Measurements from ENCODE around the gene IL17RE.

Gene IL17RE

DNA sequence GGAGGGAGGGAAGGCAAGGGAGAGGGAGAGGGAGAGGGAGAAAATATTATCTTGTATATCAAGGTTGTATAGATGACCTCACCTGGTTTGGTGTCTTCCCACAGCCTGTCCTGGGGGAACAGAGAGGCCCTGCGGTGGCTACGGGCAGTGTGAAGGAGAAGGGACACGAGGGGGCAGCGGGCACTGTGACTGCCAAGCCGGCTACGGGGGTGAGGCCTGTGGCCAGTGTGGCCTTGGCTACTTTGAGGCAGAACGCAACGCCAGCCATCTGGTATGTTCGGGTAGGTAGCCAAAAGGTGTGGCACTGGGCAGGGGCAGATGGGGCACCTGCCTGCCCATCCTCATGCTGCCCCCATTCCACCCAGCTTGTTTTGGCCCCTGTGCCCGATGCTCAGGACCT is 38.1 kb downstream of the IL17RE start:
- no peak overlapping the region for H3K9ac ChIP-seq (ENCODE audit: insufficient read length)
- DNase-seq (ENCODE audit: low read depth, low spot score), result no peak
- TF ChIP-seq EZH2 (IDR thresholded peaks at IDR 0.05) (no peak), FOXP2 (optimal IDR thresholded peaks at IDR 0.05; ENCODE audit: control extremely low read depth, extremely low read length, insufficient read depth) (no peak)
- H3K9me3 ChIP-seq (ENCODE audit: low read depth, low read length), result no peaks in the 10 kb centered on the region
- no peak overlapping the region for H3K27ac ChIP-seq
- H3K36me3 ChIP-seq (ENCODE audit: insufficient read depth, low read length), result no peaks in the 10 kb centered on the region
- H3K4me3 ChIP-seq, result no peak overlapping the region

- H3K9me3 ChIP-seq (ENCODE audit: low read depth, low read length), result no peaks in the 10 kb centered on the region
- no peaks in the 10 kb centered on the region for H3K36me3 ChIP-seq (ENCODE audit: insufficient read depth, low read length)
- TF ChIP-seq POLR2AphosphoS5 (IDR thresholded peaks at IDR 0.05; ENCODE audit: borderline replicate concordance, low read depth, low read length) (no peak), EZH2 (IDR thresholded peaks at IDR 0.05) (no peak), FOXP2 (optimal IDR thresholded peaks at IDR 0.05; ENCODE audit: control extremely low read depth, extremely low read length, insufficient read depth) (no peak)
- DNase-seq (ENCODE audit: low read depth, low spot score), result no peak
- no peak overlapping the region for H3K4me3 ChIP-seq
- no peak overlapping the region for H3K9ac ChIP-seq (ENCODE audit: insufficient read length)
- no peak overlapping the region for H3K27ac ChIP-seq
Measured at GRCh38 chr3:9942164-9942563, 39.5 kb downstream of the IL17RE start.

GRCh38 chr3:9942934-9943690 is 40.5 kb downstream of the IL17RE start:
- H3K9ac ChIP-seq (ENCODE audit: insufficient read length), result no peak overlapping the region
- no peak overlapping the region for H3K27ac ChIP-seq
- no peaks in the 10 kb centered on the region for H3K9me3 ChIP-seq (ENCODE audit: low read depth, low read length)
- TF ChIP-seq POLR2AphosphoS5 (IDR thresholded peaks at IDR 0.05; ENCODE audit: borderline replicate concordance, low read depth, low read length) (no peak), EZH2 (IDR thresholded peaks at IDR 0.05) (no peak), FOXP2 (optimal IDR thresholded peaks at IDR 0.05; ENCODE audit: control extremely low read depth, extremely low read length, insufficient read depth) (no peak)
- no peak overlapping the region for H3K4me3 ChIP-seq
- DNase-seq (ENCODE audit: low read depth, low spot score), result no peak
- H3K36me3 ChIP-seq (ENCODE audit: insufficient read depth, low read length), result no peaks in the 10 kb centered on the region

DNA sequence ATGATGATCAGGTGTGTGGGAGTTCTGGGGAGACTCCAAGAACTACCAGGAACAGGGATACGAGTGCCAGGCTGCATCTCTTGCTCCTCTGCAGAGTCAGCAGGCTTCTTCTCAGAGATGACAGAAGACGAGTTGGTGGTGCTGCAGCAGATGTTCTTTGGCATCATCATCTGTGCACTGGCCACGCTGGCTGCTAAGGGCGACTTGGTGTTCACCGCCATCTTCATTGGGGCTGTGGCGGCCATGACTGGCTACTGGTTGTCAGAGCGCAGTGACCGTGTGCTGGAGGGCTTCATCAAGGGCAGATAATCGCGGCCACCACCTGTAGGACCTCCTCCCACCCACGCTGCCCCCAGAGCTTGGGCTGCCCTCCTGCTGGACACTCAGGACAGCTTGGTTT is 41.6 kb downstream of the IL17RE start:
- TF ChIP-seq POLR2AphosphoS5 (IDR thresholded peaks at IDR 0.05; ENCODE audit: borderline replicate concordance, low read depth, low read length), result no peak
- TF ChIP-seq EZH2 (IDR thresholded peaks at IDR 0.05), result no peak
- TF ChIP-seq FOXP2 (optimal IDR thresholded peaks at IDR 0.05; ENCODE audit: control extremely low read depth, extremely low read length, insufficient read depth), result no peak
- Histone ChIP-seq H3K27ac (no peak overlapping the region), H3K9ac (ENCODE audit: insufficient read length) (no peak overlapping the region), H3K36me3 (ENCODE audit: insufficient read depth, low read length) (no peaks in the 10 kb centered on the region), H3K4me3 (no peak overlapping the region), H3K9me3 (ENCODE audit: low read depth, low read length) (no peaks in the 10 kb centered on the region)
- no peak for DNase-seq (ENCODE audit: low read depth, low spot score)

DNA sequence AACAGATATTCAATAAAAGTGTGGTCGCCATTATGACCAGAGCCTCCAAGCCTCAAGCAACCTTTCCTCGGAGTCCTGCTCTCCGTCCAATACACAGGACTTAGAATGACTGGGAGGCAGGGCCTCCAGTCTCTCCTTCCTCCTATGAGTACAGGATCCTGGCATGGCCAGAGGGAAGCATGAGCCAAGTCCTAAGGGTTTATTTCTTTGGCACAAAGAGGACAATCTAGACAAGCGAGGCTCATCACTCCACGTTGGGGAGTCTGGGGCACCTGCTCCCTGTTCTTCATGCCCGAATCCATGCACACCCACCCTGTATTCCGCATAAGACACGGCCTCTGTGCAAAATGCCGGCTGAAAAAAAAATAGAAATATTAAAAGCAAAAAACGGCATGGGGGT is 42.7 kb downstream of the IL17RE start:
- Histone ChIP-seq H3K27ac (no peak overlapping the region), H3K4me3 (no peak overlapping the region)

DNA sequence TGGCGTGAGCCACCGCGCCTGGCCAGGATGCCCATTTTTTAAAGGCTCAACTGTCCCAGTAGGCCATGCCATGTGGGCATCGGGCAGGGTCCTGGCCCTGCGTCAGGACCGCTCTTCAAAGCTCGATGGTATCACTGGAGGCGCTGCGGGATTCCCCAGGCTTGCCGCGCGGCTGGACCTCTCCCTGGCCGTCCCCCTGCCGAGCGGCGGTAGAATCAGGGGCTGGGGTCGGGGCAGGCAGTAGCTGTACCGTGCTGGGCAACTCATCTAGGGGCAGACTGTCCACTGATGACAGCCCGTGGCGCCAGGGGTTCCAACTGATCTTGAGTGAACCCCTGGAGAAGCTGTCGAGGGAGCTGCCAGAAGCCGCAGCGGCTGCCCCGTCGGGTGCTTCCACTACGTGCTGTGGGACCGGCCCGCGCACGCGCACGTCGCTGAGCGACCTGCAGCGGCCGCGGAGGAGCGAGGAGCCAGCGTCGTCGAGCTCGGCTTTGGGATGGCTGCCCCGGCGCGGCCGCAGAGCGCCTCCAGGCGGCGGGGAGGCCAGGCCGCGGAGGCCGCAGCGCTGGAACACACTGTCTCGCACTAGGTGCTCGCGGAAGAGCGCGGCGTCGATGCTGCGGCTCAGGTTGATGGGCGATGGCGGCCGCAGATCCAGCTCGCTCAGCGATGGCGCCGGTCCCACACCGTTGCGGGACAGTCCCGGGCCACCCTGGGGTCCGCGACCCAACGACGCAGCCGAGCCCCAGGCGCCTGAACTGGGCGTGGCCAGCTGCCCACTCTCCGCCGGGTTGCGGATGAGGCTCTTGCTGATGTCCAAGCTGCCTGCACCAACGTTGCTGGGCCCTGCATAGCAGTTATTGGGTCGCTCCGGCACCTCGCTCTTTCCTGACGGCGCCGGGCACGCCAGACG is 43.7 kb downstream of the IL17RE start:
- H3K4me3 ChIP-seq, result peak overlapping the region; percentile 68
- H3K9ac ChIP-seq (ENCODE audit: insufficient read length), result no peak overlapping the region
- H3K36me3 ChIP-seq (ENCODE audit: insufficient read depth, low read length), result no peaks in the 10 kb centered on the region
- DNase-seq (ENCODE audit: low read depth, low spot score), result no peak
- TF ChIP-seq FOXP2 (optimal IDR thresholded peaks at IDR 0.05; ENCODE audit: control extremely low read depth, extremely low read length, insufficient read depth) (no peak), POLR2AphosphoS5 (IDR thresholded peaks at IDR 0.05; ENCODE audit: borderline replicate concordance, low read depth, low read length) (peak; percentile 75; the same call in 1 of the 2 replicates)
- H3K27ac ChIP-seq, result no peak overlapping the region
- H3K9me3 ChIP-seq (ENCODE audit: low read depth, low read length), result no peaks in the 10 kb centered on the region

More for the DNA sequence above, 42.7 kb downstream of the IL17RE start:
- Histone ChIP-seq H3K36me3 (ENCODE audit: insufficient read depth, low read length) (no peaks in the 10 kb centered on the region), H3K9ac (ENCODE audit: insufficient read length) (no peak overlapping the region), H3K9me3 (ENCODE audit: low read depth, low read length) (no peaks in the 10 kb centered on the region)
- TF ChIP-seq POLR2AphosphoS5 (IDR thresholded peaks at IDR 0.05; ENCODE audit: borderline replicate concordance, low read depth, low read length), result no peak
- no peak for TF ChIP-seq EZH2 (IDR thresholded peaks at IDR 0.05)
- no peak for TF ChIP-seq FOXP2 (optimal IDR thresholded peaks at IDR 0.05; ENCODE audit: control extremely low read depth, extremely low read length, insufficient read depth)
- no peak for DNase-seq (ENCODE audit: low read depth, low spot score)

- H3K9ac ChIP-seq (ENCODE audit: insufficient read length), result no peak overlapping the region
- no peak for DNase-seq (ENCODE audit: low read depth, low spot score)
- TF ChIP-seq POLR2AphosphoS5 (IDR thresholded peaks at IDR 0.05; ENCODE audit: borderline replicate concordance, low read depth, low read length) (peak; percentile 44; the same call in 1 of the 2 replicates), FOXP2 (optimal IDR thresholded peaks at IDR 0.05; ENCODE audit: control extremely low read depth, extremely low read length, insufficient read depth) (no peak)
- no peak overlapping the region for H3K27ac ChIP-seq
- peak overlapping the region; percentile 68 for H3K4me3 ChIP-seq
- no peaks in the 10 kb centered on the region for H3K36me3 ChIP-seq (ENCODE audit: insufficient read depth, low read length)
- no peaks in the 10 kb centered on the region for H3K9me3 ChIP-seq (ENCODE audit: low read depth, low read length)
Measured at GRCh38 chr3:9947025-9947995, 44.7 kb downstream of the IL17RE start.

All from SK-N-MC (cell line).